Kasumi-1 (cell line): ENCODE data around the gene KRTAP10-1.
"Not testable (repeated sequence)": the region's sequence is repeated elsewhere in the genome, so short reads cannot be mapped to it uniquely, and the experiment has no call there.

Experiments
- DNase-seq, 2 experiments: peaks; one replicate each; lab custom pipeline; 2025; lab: John Stamatoyannopoulos, UW

The KRTAP10-1 gene

DNA sequence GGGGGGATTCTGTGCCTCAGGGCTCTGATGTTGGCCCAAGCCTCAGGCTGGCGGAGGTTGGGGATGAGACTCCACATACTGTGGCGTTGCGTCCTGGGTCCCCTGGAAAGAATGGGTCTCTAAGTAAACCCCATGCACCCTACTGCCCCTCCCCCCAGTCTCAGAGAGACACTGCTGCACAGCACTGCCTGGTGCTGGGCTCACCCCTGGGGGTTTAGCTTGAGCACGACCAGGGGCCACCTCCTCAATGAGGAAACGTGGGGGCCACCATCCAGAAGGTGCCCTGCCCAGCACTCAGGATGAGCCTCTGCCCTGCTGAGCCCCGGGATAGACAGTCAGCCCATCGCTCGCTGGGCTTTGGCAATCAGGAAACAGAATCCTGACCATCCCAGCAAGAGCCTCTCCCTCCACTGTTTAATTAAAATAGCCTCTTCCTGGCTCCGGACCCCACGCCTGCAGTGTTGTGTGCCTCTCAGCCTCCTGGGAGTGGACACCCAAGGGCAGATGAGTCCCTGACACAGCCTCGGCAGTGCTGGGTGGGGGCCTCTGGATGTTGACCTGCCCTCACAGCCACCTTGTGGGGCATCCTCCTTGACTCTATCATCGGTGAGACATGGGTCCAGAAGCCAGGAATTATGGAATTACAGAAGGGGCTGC lies 30.0 kb upstream of the KRTAP10-1 start:
- no peak for DNase-seq

DNA sequence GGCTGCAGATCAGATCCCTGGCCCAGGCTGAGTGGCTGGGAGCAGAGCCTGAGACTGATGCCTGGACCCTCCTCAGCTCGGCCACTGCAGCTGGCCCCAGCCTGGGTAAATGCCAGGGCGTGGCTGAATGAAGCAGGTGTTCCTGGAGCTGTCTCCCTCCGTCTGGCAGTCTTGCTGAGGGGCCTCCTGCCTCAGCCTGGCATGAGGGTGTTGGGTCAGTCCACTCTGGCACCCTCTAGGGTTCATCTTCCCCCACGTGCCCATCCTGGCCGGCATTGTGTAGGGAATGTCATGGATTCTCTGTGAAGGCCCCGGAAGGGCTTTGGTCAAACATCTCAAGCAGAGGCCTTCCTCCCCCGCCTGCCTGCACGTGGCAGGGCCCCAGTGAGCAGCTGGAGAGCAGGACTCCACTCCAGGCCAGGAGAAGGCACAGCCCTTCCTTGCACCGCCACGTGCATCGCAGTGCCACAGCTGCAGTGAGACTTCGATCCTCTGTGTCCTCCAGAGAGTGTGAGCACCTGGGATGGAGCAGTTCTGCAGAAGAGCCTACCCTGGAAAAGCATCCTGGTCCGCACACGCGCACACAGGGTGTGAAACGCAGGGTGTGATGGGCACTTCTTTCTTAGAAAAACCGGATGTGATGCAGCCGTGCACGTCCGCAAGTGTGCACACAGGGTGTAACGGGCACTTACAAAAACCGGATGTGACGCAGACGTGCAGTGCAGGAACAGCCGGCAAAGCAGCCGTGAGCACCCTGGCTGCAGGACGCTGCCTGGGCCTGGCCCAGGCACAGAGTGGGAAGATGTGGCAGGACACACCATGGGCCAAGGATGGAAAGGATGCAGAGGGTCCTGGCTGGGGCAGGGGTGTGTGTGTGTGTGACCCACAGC lies 28.9 kb upstream of the KRTAP10-1 start:
- no peak for DNase-seq

DNA sequence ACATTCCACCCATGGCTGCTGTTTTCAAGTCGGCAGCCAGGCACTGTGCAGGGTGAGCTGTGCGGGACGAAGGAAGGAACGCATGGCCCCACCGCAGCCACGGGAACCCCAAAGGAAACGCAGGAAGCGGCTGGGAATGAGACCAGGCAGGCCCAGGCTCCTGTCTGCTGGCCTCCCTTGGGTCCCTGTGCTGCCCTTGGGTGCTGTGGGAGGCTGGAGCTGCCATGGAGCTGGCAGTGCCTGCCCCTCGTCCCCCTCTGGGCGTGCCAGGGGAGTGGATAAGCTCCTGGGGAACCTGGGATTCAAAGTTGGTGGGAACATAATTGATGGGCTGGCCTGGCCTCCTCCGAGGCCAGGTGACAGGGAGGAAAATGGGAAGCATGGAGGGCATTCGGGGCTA lies 28.3 kb upstream of the KRTAP10-1 start:
- no peak for DNase-seq

DNA sequence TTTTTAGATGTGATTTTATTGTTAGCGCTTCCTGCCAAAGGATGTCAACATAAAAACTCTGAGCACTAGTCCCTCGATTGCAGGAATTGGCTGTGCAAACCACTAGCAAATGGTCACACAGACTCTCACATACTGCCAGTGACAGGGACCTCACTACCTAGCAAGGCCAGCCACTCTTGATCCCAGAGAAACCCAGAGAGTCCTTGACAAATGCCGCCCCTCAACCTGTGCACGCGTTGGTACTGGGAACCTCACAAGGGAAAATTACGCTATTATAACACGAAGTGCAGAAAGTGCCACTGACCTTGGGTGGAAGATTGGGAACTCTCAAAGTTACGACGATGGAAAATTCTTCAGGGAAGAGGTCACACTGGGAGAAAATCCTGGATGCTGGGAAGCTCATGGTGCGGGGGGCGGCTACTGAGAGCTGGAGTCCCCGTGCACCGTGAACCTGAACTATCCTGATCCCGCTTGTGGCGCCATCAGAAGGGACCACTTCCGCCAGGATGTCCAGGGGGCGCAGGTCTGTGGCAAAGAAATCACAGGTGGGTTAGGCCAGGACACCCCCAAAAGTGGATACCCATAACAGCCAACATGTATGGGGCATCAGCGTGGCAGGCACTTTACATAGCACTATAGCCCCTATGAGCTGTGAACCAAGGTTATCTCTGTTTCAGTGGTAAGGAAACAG lies 27.6 kb upstream of the KRTAP10-1 start:
- no peak for DNase-seq

DNA sequence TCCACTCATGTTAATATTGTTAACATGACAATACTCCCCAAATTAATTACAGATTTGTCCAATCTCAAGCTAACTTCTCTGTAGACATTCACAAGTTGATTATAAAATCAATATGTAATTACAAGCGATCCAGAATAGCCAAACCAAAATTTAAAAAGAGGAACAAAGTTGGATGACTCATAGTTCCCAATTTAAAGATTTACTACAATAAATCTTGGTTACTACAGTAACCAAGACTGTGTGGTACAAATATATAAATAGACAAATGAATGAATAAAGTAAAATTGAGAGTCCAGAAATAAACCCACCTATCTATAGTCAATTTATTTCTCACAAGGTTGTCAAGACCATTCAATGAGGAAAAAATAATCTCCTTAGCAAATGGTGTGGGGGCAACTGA lies 26.4 kb upstream of the KRTAP10-1 start:
- peak; percentile 35 to 45 for DNase-seq

DNA sequence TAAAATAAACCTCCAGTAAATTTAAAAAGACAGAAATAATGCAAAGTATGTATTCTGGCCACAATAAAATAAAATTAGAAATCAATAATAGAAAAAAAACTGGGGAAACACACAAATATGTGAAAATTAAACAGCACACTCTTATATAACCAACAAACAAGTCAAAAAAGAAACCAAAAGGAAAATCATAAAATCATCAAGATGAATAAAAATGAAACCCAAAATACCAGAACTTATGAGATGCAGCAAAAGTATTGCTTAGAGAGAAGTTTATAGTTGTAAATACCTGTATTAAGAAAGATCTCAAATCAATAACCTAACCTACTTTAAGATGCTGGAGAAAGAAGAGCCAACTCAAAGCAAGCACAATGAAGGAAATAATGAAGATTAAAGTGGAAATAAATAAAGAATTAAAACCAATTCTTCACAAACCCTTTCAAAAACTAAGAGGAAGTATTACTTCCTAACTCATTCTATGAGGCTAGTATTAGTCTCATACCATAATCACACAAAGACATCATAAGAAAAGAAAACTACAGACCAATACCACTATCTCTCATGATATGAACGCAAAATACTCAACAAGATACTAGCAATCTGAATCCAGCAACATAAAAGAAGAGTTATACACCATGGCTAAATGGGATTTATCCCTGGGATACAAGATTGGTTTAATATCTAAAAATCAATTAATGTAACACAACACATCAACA lies 25.0 kb upstream of the KRTAP10-1 start:
- no peak for DNase-seq

DNA sequence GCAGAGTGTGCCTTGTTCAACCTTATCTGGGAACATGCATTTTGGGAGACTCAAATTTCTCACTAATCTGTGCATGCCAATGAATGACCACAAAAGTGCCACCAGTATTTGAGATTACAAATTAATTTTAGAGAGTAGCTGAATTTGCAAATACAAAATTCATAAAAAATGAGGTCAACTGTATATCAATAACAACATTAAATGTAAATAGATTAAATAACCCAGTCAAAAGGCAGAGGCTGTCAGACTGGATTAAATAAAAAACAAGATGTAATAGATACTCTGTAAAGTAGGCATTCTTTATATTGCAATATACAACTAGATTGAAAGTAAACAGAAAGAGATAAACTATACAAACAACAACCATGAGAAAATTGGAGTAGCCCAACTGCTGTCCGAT lies 24.1 kb upstream of the KRTAP10-1 start:
- no peak for DNase-seq

DNA sequence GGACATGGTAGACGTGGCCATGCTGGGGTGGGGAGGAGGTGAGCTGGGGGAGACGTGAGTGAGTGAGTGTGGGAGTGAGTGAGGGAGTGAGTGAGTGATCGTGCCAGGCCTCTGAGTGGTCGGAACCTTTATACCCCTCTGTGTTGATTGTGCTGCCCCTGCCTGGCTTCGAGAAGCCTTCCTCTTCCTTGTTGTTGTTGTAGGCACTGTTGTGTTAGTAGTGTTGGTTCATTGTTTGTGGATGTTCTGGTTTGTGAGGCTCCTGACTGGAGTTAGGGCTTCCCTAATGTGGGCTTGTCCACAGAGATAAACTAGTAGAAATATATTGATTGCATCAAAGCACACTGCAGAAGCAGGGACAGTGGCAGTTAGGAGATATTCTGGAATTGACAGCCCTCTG lies 18.7 kb upstream of the KRTAP10-1 start, which contains the start of gene KRTAP10-3:
Gene KRTAP10-3 (minus strand): TSS at position 101 of the 400 bp plus-strand sequence. CDS start 80 bp downstream, at position 21.
- no peak for DNase-seq

DNA sequence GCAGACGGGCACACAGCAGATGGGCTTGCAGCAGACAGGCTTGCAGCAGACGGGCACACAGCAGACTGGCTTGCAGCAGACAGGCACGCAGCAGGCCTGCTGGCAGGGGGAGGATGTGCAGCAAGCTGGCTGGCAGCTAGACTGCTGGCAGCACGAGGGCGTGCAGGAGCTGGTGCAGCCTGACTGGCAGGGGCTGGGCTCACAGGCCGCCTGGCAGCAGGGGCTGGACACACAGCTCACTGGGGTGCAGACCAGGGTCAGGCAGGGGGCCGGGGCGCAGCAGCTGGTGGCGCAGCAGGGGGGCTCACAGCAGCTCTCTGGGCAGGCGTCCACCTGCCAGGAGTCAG lies 18.3 kb upstream of the KRTAP10-1 start:
- DNase-seq = not testable (repeated sequence)

DNA sequence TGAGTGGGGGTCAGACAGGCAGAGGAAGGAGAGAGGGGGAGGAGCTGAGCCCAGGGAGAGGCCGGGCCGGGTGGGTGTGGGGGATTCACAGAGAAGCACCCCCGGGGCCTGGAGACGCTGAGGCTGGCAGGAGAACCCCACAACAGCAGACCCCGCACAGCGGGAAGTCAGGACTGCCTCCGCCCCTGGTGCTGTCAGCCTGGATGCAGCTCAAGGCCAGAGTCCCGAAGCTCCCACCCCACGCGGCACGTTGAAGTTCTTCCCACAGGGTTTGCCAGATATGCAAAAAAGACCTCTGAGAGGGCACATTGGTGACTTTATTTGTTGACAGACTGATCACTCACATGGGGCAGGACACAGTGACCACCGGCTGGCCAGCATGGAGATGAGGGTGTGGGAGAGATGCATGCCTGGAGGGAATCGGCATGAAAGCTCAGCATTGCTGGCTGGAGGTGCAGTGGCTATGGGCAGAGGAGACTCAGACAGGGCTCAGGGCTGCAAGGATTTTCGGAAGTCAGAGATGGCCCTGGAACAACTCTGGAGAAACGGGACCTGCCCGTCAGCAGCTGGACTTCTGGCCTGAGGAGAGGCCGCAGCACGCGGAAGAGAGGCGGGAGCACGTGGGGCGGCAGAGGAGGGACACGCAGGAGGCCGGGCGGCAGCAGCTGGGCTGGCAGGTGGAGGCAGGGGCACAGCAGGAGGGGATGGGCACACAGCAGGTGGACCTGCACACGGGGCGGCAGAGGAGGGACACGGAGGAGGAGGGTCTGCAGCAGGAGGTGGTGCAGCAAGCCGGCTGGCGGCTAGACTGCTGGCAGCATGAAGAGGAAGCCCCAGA lies 17.7 kb upstream of the KRTAP10-1 start:
- DNase-seq = no peak

DNA sequence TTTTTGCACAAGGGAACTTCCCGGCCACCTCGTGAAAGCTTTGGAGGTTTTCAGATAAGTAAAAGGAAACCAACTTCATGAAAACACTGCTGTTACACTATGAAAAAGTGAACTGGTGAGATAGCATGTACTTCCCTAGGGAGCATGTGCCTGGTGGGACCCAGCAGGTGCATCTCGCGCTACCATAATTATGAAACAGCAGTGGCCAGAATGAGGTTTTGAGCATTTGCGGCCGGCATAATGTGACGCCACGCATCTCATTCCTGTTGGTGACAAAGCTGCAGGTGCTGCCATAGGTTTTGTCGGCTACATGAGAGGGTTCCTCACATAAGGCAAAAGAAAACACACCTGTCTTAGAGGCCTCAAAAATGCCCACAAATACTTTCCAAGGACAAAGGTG lies 16.9 kb upstream of the KRTAP10-1 start:
- DNase-seq = no peak

DNA sequence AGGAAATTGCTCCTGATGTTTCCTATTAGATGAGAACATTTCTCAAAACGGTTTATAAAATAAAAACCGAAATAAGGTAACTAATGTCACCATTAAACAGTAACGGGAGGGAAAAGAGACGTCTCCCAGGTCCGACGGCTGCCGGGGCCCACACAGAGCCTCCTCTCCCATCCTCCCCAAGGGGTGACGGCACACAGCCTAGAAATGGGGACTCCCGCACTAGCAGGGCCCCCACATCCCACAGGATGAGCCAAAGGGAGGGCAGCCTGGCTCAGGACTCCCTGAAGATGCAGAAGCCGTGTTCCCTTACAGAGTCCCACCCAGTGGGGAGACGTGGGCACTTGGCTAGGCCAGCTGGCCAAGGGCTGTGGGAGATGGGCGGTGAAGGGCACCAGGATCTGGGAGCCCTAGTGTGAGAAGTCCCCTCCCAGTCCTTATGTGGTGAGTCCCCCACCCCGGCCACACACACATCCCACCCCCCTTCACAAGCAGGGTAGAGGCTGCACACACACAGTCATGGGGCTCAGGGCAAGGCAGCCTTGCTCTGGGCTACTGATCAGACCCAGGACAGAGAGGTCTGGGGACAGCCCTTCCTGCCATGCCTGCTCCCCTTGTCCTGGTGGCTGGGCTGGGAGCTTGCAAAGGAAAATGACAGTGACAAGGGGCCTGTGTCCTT lies 15.3 kb upstream of the KRTAP10-1 start:
- DNase-seq = no peak

DNA sequence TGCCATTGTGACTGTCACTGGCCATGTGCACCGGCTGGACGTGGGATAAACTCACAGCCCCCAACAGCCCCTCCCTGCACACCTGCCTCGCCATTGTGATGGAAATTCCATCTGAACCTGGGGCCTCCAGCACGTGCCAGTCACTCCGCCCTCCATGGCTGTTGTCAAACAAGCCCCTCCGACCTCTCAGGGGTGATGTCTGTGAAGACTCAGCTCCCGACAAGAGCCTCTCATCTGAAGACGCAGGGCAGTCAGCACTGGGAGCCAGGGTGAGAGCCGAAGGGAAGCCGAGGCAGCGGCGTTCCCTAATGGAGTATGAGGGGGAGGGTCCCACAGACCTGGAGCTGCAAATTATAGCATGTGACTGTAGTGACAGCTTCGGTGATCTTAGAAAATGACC lies 12.7 kb upstream of the KRTAP10-1 start:
- no peak for DNase-seq

DNA sequence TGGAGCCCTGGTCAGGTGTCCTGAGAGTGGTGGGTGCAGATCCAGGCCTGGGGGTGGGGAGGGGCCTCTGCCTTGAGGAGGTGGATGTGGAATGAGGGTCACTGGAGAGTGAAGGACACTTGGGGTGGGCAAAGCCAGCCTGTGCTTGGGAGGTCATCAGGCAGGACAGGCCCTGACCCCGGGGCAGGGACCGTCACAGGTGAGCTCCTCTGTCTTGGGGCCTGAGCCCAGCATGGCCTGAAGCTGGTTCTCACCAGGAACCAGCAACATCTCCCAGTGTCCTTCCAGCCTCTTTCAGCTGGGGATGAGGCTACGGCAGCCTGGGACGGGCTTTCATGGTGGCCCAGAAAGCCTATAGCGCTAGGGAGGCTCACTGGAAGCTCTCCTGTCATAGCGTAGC lies 12.1 kb upstream of the KRTAP10-1 start:
- no peak for DNase-seq

DNA sequence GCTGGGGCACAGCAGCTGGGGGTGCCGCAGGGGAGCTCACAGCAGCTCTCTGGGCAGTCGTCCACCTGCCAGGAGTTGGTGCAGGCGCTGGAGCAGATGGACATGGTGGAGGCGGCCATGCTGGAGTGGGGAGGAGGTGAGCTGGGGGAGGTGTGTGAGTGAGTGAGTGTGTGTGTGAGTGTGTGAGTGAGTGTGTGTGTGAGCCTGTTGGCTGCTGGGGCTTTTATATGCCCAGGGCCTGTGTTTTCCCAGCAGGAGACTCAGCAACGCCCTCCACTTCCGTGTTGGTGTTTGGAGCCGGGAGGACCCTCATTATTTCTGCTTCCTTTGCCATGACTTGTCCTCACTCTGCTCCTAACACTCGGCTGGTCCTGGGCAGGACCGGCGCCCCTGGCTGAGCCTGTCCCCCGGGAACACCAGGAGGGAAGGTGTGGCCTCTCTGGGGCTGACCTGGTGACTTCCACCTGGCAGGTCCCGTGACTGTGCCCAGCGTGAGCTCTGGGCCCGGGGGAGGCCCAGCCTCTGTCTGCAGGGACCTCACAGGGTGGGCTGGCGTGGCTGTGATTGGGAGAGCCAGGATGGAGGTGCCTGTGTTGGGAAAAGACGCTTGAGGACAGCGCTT lies 11.5 kb upstream of the KRTAP10-1 start, which contains the start of gene KRTAP10-2:
Gene KRTAP10-2 (minus strand): TSS at position 166 of the 622 bp plus-strand sequence. CDS start 47 bp downstream, at position 119.
- DNase-seq = no peak

DNA sequence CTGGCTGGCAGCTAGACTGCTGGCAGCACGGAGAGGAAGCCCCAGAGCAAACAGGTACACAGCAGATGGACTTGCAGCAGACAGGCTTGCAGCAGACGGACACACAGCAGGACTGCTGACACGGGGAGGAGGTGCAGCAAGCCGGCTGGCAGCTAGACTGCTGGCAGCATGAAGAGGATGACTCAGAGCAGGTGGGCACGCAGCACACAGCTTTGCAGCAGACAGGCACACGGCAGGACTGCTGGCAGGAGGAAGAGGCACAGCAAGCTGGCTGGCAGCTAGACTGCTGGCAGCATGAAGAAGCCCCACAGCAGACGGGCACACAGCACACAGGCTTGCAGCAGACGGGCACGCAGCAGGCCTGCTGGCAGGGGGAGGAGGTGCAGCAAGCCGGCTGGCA lies 10.8 kb upstream of the KRTAP10-1 start:
- no peak for DNase-seq

DNA sequence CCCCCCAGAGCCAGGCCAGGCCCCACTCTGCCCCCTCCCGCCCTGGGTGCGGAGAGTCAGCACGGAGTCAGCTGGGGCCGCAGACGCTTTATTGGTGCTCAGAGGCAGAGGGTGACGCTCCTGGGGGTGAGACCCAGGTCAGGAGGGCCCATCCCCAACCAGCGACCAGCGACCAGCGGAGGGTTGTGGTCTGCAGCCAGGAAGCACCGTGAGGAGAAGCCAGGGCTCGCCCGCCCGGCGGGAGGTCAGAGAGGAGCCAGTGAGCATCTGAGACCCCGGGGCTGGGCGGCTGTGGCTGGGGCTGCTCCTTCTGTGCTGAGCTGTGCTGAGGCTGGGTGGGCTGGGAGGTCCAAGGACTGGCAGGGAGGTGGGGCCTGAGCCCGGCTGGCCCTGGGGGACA lies 10.3 kb upstream of the KRTAP10-1 start:
- not testable (repeated sequence) for DNase-seq

DNA sequence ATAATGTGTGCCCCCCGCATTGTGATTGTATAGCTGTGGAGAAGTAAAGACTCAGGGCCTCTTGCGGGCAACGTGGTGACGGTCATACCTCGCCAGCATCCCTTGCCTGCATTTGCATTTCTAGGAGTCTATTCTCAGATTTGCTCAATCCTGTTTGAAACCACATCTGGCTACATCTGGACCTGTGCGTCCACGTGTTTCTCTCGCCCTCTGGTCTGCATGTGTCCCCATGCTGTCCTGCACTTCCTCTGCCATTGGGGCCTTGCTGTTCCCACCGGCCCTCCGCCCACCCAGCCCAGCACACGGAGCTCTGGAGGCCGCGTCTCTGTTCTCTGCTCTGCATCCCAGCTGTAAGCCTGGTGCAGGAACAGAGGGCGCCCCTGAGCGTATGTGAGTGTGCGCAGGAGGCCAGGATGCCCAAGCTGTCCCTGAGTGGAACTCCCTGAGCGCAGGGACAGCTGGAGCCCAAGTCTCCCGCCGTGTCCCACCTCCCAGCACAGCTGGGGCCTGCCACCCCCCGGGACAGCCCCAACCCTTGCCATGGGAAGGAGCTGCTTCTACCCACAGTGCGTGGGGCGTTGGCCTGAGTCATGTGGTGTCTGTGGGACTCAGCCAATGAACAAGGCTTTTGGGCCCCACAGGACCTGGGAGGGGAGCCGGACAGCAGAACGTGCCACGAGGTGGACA lies 9.7 kb upstream of the KRTAP10-1 start:
- DNase-seq = no peak

DNA sequence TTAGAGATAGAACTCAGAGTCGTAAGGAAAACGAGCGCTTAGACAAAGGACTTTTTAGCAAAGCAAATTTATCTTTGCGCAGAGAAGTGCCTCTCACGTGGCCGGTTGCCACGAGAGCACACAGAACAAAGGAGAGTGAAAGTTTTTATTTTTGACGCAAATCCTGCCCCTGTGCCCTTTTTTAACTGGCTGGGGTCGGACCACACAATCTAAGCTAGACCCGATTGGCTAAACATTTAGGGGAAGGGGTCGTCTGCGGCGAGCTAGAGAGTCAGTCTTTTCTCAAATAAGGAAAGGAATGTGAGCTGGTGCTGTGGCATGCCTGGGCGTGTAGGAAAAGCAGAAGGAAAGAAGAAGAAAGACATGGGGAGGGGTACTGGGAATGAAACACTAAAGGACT lies 8.9 kb upstream of the KRTAP10-1 start:
- no peak for DNase-seq

DNA sequence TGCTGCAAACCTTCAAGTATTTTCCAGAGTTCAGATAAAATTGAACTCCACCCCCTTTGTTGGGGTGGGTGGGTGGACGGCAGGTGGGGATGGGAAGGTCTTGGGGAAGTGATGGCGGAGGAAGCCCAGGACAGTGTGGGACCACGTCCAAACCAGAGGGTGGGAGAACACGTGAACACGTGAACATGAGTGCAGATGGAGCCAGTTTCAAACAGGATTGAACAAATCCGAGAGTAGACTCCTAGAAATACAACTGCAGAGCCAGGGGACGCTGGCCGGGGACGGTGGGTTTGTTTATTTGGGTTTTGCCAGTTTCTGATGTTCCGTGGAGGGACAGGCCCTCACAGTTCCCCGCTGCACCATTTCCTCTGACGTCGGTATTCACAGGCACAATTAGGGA lies 8.4 kb upstream of the KRTAP10-1 start:
- DNase-seq = no peak
